HFFc6 (cell line): ENCODE results near the gene SULT2B1. TPM values are rescaled to one million over a fixed set of nuclear protein-coding genes. Genes with fewer than 3 reads are reported as not detected.

Experiments
- DNase-seq: peaks from one replicate; pipeline ENCODE4 v3.0.0-alpha.2; 2018
- H3K27ac Mint-ChIP-seq: 2 replicates; pipeline ENCODE4 v1.8.0; 2020; ENCODE audit warnings: mild to moderate bottlenecking, mixed read lengths
- H3K27me3 Mint-ChIP-seq: 2 replicates; pipeline ENCODE4 v1.8.0; 2021; ENCODE audit warnings: mild to moderate bottlenecking, moderate library complexity, mixed read lengths; ENCODE audit not compliant: insufficient read depth
- H3K36me3 Mint-ChIP-seq: 2 replicates; pipeline ENCODE4 v1.8.0; 2021; ENCODE audit warnings: low read depth, mixed read lengths
- H3K4me1 Mint-ChIP-seq: 2 replicates; pipeline ENCODE4 v1.8.0; 2020; ENCODE audit warnings: low read depth, mixed read lengths
- H3K4me3 Mint-ChIP-seq: 2 replicates; pipeline ENCODE4 v1.8.0; 2020; ENCODE audit warnings: mild to moderate bottlenecking, moderate library complexity, mixed read lengths
- H3K9me3 Mint-ChIP-seq: 2 replicates; pipeline ENCODE4 v1.8.0; 2020; ENCODE audit warnings: mild to moderate bottlenecking, mixed read lengths
- total RNA-seq, 6 experiments: library from RNA; stranded (reverse); fragmentation: NEBNext Ultra II Directional; extraction: Animal tissue kit (Norgen Biotek cat#: 25700); gene quantifications; 2 replicates in 1 of 6; 3 replicates in 5 of 6; pipeline ENCODE4 v1.2.3, GENCODE V29; 2021
- TF ChIP-seq, protein P1 (sequence below): fragments of 200-600 bp; sonication (generic); IDR thresholded peaks from 2 replicates; pipeline ENCODE4 v1.5.0; 2021; ENCODE audit warnings: antibody characterized with exemption, mild to moderate bottlenecking

The SULT2B1 gene
- total RNA-seq, 6 experiments from 2014 or later: 0.33 TPM; not detected in 5

DNA sequence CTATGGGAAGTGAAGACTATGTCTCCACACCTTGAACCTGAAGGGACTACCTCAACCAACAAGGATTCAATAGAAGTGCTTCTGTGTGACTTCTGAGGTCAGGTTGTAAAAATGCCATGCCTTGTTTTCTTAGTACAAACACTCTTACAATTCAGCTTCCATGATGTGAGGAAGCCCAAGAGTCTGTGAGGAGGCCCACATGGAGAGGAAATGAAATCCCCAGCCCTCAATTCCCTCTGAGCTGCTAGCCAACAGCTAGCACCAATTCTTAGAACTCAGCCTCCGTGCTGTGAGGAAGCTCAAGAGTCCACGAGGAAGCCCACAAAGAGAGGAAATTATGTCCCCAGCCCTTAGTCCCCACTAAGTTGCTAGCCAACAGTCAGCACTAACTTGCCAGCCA lies 27.8 kb upstream of the SULT2B1 start:
- Mint-ChIP-seq H3K4me1 (no peaks in the 10 kb centered on the region), H3K27ac (no peak overlapping the region), H3K4me3 (no peak overlapping the region), H3K9me3 (peaks cover 44% of the 10 kb centered on the region), H3K27me3 (peaks cover 5% of the 10 kb centered on the region), H3K36me3 (peaks cover 24% of the 10 kb centered on the region)
- TF ChIP-seq, protein P1, sequence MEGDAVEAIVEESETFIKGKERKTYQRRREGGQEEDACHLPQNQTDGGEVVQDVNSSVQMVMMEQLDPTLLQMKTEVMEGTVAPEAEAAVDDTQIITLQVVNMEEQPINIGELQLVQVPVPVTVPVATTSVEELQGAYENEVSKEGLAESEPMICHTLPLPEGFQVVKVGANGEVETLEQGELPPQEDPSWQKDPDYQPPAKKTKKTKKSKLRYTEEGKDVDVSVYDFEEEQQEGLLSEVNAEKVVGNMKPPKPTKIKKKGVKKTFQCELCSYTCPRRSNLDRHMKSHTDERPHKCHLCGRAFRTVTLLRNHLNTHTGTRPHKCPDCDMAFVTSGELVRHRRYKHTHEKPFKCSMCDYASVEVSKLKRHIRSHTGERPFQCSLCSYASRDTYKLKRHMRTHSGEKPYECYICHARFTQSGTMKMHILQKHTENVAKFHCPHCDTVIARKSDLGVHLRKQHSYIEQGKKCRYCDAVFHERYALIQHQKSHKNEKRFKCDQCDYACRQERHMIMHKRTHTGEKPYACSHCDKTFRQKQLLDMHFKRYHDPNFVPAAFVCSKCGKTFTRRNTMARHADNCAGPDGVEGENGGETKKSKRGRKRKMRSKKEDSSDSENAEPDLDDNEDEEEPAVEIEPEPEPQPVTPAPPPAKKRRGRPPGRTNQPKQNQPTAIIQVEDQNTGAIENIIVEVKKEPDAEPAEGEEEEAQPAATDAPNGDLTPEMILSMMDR: no peak
- no peak for DNase-seq

DNA sequence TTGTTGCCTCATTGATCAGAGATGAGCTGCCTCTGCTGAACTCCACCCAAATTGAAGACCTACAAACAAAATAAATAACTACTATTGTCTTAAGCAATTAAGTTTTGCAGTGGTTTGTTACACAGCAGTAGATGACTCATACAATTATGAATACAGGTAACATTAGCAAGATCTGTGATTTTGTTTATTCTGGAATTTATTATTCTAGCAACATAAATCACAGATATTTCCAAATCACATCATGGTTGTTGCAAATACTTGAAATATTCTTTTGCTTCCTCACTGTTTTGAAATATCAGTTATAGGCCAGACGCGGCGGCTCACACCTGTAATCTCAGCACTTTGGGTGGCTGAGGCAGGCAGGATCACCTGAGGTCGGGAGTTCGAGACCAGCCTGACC lies 27.2 kb upstream of the SULT2B1 start:
- H3K27ac Mint-ChIP-seq: no peak overlapping the region
- H3K9me3 Mint-ChIP-seq: peaks cover 49% of the 10 kb centered on the region
- no peak overlapping the region for H3K4me3 Mint-ChIP-seq
- peaks cover 26% of the 10 kb centered on the region for H3K36me3 Mint-ChIP-seq
- no peak for DNase-seq
- H3K27me3 Mint-ChIP-seq: peaks cover 5% of the 10 kb centered on the region
- TF ChIP-seq, protein P1: no peak
- no peaks in the 10 kb centered on the region for H3K4me1 Mint-ChIP-seq

DNA sequence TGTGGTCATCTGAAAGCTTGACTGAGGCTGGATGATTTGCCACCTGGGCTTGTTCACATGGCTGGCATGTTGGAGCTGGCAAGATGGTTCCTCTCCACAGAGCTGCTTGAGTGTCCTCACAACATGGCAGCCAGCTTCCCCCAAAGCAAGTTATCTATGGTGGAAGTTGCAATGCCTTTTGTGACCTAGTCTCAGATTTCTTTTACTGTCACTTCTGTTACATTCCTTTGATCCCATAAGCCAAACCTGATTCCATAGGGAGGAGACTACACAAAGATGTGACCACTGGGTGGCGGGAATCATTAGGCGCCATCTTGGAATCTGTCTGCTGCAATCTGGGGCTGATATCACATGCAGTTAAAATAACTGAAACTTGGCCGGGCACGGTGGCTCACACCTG lies 22.8 kb upstream of the SULT2B1 start:
- peaks cover 47% of the 10 kb centered on the region for H3K9me3 Mint-ChIP-seq
- H3K4me1 Mint-ChIP-seq: peaks cover 13% of the 10 kb centered on the region
- H3K27ac Mint-ChIP-seq: no peak overlapping the region
- peaks cover 7% of the 10 kb centered on the region; the same call in 1 of the 2 replicates for H3K27me3 Mint-ChIP-seq
- no peak for DNase-seq
- no peak overlapping the region for H3K4me3 Mint-ChIP-seq
- peaks cover 23% of the 10 kb centered on the region for H3K36me3 Mint-ChIP-seq
- TF ChIP-seq, protein P1: no peak

DNA sequence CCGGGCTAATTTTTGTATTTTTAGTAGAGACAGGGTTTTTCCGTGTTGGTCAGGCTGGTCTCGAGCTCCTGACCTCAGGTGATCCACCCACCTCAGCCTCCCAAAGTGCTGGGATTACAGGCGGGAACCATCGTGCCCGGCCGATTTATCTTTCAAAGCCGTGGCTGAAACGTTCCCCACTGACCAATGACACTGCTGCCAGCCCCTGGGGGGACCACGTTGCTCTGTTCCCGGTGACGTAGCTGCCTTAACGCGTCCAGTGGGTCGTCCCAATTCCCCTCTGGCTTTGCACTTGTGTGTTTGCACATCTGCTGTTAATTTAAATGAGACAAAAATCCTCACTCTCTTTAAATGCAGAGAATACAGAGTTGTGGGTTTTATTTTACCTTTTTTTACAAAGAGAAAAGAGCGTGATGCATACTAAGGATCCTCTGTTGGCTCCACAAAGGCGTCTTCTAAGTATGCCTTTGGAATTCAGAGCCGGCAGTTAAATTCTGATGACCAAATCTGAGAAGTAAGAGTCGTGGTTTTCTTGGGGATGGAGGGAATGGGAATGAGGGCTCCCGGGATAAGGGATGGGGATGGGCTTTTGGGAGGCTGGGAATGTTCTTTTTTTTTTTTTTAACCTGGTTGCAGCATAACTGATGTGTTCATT lies 21.8 kb upstream of the SULT2B1 start:
- Mint-ChIP-seq H3K4me3 (peak overlapping the region; percentile 38; the same call in 1 of the 2 replicates), H3K9me3 (peaks cover 37% of the 10 kb centered on the region), H3K27ac (no peak overlapping the region; the same call in 1 of the 2 replicates), H3K4me1 (peaks cover 13% of the 10 kb centered on the region), H3K36me3 (peaks cover 21% of the 10 kb centered on the region), H3K27me3 (peaks cover 7% of the 10 kb centered on the region)
- TF ChIP-seq, protein P1: no peak
- peak; percentile 5 for DNase-seq

DNA sequence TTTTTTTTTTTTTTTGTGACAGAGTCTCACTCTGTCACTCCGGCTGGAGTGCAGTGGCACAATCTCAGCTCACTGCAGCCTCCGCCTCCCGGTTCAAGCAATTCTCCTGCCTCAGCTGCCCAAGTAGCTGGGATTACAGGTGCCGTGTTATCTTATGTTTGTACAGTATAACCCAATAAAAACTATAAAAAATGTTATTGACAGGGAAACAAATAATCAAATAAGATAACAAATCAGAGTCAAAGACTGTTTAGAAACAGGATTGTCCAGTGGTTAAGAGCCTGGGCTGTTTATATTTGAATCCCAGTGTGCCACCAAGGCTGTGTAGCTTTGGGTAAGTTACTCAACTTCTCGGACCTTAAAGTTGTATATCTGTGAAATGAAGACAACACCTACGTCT lies 21.2 kb upstream of the SULT2B1 start:
- H3K9me3 Mint-ChIP-seq: peaks cover 37% of the 10 kb centered on the region
- peaks cover 21% of the 10 kb centered on the region for H3K36me3 Mint-ChIP-seq
- H3K27ac Mint-ChIP-seq: no peak overlapping the region
- no peak overlapping the region for H3K4me3 Mint-ChIP-seq
- TF ChIP-seq, protein P1: no peak
- no peak for DNase-seq
- peaks cover 7% of the 10 kb centered on the region for H3K27me3 Mint-ChIP-seq
- peaks cover 13% of the 10 kb centered on the region for H3K4me1 Mint-ChIP-seq
